ENCODE measurements around the gene ZNF277. TPM values are rescaled to one million over a fixed set of nuclear protein-coding genes. Genes with fewer than 3 reads are reported as not detected.

Gene ZNF277
- total and polyA plus RNA-seq, 4 donors, result 11.9 to 47.6 (median 24.9) TPM

DNA sequence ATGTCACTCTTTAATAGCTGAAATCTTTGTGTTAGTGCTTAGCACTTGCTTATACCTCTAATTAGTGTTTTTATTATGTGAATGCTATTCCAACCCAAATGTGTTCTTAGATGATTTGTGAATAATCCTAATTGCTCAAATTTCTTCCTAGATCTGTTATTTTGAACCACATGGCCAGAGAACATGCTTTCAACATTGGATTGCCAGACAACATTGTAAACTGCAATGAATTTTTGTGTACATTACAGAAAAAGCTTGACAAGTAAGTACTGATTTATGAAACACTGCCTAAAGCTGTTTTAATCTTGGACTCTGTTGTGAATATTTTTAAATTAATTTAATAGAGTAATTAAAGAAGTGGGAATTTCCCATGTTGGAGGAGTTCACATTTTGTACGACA is 121.1 kb downstream of the ZNF277 start:
- Histone ChIP-seq H3K27ac (ENCODE audit: low read depth in 1 of 2, low read length in 1 of 2) (no peak overlapping the region), H3K4me3 (no peak overlapping the region), H3K27me3 (ENCODE audit: control insufficient read depth in 3 of 3, insufficient read depth in 3 of 3, low read length in 2 of 3) (no peaks in the 10 kb centered on the region), H3K9me3 (ENCODE audit: control insufficient read depth in 4 of 4, insufficient read depth in 3 of 4, low read length in 3 of 4) (no peaks in the 10 kb centered on the region), H3K36me3 (ENCODE audit: control insufficient read depth in 4 of 4, insufficient read depth in 4 of 4, low read length in 4 of 4) (peaks cover 0 to 14% (median 7%) of the 10 kb centered on the region in 4 donors), H3K4me1 (ENCODE audit: control insufficient read depth in 5 of 5, insufficient read depth in 5 of 5, low read length in 5 of 5) (no peaks in the 10 kb centered on the region), H3K9ac (ENCODE audit: insufficient read depth in 1 of 2, low read length in 2 of 2) (no peak overlapping the region)
- 97 to 100% methylated on average over 1 of the region's 1 CpG for WGBS, 2 donors
- DNase-seq (no peak), ATAC-seq (ENCODE audit: insufficient read depth, low FRiP score) (no peak)
- TF ChIP-seq, protein P1, sequence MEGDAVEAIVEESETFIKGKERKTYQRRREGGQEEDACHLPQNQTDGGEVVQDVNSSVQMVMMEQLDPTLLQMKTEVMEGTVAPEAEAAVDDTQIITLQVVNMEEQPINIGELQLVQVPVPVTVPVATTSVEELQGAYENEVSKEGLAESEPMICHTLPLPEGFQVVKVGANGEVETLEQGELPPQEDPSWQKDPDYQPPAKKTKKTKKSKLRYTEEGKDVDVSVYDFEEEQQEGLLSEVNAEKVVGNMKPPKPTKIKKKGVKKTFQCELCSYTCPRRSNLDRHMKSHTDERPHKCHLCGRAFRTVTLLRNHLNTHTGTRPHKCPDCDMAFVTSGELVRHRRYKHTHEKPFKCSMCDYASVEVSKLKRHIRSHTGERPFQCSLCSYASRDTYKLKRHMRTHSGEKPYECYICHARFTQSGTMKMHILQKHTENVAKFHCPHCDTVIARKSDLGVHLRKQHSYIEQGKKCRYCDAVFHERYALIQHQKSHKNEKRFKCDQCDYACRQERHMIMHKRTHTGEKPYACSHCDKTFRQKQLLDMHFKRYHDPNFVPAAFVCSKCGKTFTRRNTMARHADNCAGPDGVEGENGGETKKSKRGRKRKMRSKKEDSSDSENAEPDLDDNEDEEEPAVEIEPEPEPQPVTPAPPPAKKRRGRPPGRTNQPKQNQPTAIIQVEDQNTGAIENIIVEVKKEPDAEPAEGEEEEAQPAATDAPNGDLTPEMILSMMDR (IDR thresholded peaks at IDR 0.05; ENCODE audit: control extremely low read depth, extremely low read depth), result no peak

DNA sequence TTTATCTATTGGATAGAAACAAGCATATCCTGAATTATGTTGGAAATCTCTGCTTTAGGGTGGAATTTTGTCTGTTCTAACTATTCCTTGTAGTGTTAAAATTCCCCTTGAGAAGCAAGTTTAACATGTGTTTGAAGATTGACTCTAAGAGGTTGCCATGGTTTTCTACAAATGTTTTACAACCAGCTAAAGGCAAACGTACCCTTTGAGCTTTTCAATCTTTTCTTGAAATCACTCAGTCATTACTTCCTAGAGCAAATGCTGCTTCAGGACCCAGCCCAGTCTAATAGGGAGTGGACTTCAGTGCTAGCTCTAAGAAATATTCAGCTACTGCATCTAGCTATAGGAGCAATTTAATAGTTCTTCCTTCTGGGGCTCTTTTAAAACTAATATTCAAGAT is 125.0 kb downstream of the ZNF277 start:
- H3K4me1 ChIP-seq (ENCODE audit: control insufficient read depth in 5 of 5, insufficient read depth in 5 of 5, low read length in 5 of 5), result no peaks in the 10 kb centered on the region
- peaks cover 0 to 12% (median 1%) of the 10 kb centered on the region in 4 donors for H3K36me3 ChIP-seq (ENCODE audit: control insufficient read depth in 4 of 4, insufficient read depth in 4 of 4, low read length in 4 of 4)
- no peaks in the 10 kb centered on the region for H3K27me3 ChIP-seq (ENCODE audit: control insufficient read depth in 3 of 3, insufficient read depth in 3 of 3, low read length in 2 of 3)
- TF ChIP-seq, protein P1 (IDR thresholded peaks at IDR 0.05; ENCODE audit: control extremely low read depth, extremely low read depth), result no peak
- 64 to 75% methylated on average over 1 of the region's 1 CpG for WGBS, 2 donors
- no peak overlapping the region for H3K27ac ChIP-seq (ENCODE audit: low read depth in 1 of 2, low read length in 1 of 2)
- H3K9ac ChIP-seq (ENCODE audit: insufficient read depth in 1 of 2, low read length in 2 of 2), result no peak overlapping the region
- H3K9me3 ChIP-seq (ENCODE audit: control insufficient read depth in 4 of 4, insufficient read depth in 3 of 4, low read length in 3 of 4), result no peaks in the 10 kb centered on the region
- ATAC-seq (ENCODE audit: insufficient read depth, low FRiP score) (no peak), DNase-seq (peak in 2 of 3 donors; percentile 24 to 51)
- no peak overlapping the region for H3K4me3 ChIP-seq

DNA sequence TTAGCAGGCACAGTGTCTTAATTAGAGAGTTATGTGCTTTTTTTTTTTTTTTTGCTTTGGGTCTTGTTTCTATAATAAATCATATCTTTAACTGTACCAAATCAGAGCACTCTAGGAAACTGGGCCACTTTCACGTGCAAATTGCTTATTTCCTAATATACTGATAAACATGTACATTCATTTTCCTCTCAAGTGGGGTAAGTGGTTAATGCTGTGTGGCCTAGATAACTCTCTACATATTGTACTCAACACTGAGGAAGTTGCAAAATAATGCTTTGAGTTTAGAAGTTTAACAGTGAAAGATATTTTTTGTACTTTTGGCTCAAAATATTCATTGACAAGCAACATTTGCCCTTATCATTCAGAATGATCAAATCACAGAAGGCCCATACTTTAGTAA is 127.9 kb downstream of the ZNF277 start:
- H3K27ac ChIP-seq (ENCODE audit: low read depth in 1 of 2, low read length in 1 of 2), result no peak overlapping the region
- ATAC-seq (ENCODE audit: insufficient read depth, low FRiP score), result no peak
- H3K27me3 ChIP-seq (ENCODE audit: control insufficient read depth in 3 of 3, insufficient read depth in 3 of 3, low read length in 2 of 3), result no peaks in the 10 kb centered on the region
- 8 to 26% methylated on average over 1 of the region's 1 CpG for WGBS, 2 donors
- TF ChIP-seq, protein P1 (IDR thresholded peaks at IDR 0.05; ENCODE audit: control extremely low read depth, extremely low read depth), result no peak
- peaks cover 0 to 2% (median 0%) of the 10 kb centered on the region in 5 donors for H3K4me1 ChIP-seq (ENCODE audit: control insufficient read depth in 5 of 5, insufficient read depth in 5 of 5, low read length in 5 of 5)
- H3K9ac ChIP-seq (ENCODE audit: insufficient read depth in 1 of 2, low read length in 2 of 2), result no peak overlapping the region
- no peaks in the 10 kb centered on the region for H3K9me3 ChIP-seq (ENCODE audit: control insufficient read depth in 4 of 4, insufficient read depth in 3 of 4, low read length in 3 of 4)
- no peak overlapping the region for H3K4me3 ChIP-seq
- peak in 1 of 3 donors; percentile 44 for DNase-seq
- H3K36me3 ChIP-seq (ENCODE audit: control insufficient read depth in 4 of 4, insufficient read depth in 4 of 4, low read length in 4 of 4), result peaks cover 0 to 31% (median 4%) of the 10 kb centered on the region in 4 donors

DNA sequence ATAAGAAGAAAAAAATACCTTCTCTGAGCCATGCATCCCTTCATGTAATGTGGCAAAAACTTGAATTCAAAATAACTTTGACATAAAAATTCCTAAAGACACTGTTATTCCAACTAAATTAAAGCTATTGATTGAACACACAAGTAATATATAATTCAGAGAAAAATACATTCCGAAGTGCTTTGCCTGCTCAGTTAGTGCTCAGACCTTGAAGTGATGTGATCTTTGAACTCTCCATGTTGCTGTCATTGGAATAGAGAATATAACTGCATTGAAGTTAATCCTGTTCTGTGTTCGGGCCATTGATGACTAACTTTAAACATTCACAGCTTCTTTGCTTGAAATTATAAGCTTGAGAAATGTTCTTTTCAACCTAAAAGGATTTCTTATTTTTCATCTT is 129.8 kb downstream of the ZNF277 start:
- peaks cover 0 to 2% (median 0%) of the 10 kb centered on the region in 5 donors for H3K4me1 ChIP-seq (ENCODE audit: control insufficient read depth in 5 of 5, insufficient read depth in 5 of 5, low read length in 5 of 5)
- 96 to 99% methylated on average over 2 of the region's 2 CpGs for WGBS, 2 donors
- H3K9me3 ChIP-seq (ENCODE audit: control insufficient read depth in 4 of 4, insufficient read depth in 3 of 4, low read length in 3 of 4), result no peaks in the 10 kb centered on the region
- no peak overlapping the region for H3K27ac ChIP-seq (ENCODE audit: low read depth in 1 of 2, low read length in 1 of 2)
- H3K9ac ChIP-seq (ENCODE audit: insufficient read depth in 1 of 2, low read length in 2 of 2), result no peak overlapping the region
- no peak for ATAC-seq (ENCODE audit: insufficient read depth, low FRiP score)
- no peak overlapping the region for H3K4me3 ChIP-seq
- H3K27me3 ChIP-seq (ENCODE audit: control insufficient read depth in 3 of 3, insufficient read depth in 3 of 3, low read length in 2 of 3), result no peaks in the 10 kb centered on the region
- TF ChIP-seq, protein P1 (IDR thresholded peaks at IDR 0.05; ENCODE audit: control extremely low read depth, extremely low read depth), result no peak
- no peak for DNase-seq
- H3K36me3 ChIP-seq (ENCODE audit: control insufficient read depth in 4 of 4, insufficient read depth in 4 of 4, low read length in 4 of 4), result peaks cover 3 to 34% (median 6%) of the 10 kb centered on the region in 4 donors

All from lung (tissue), 12 donors.